ENCODE measurements around the gene ENTPD1. TPM values are rescaled to one million over a fixed set of nuclear protein-coding genes. Genes with fewer than 3 reads are reported as not detected.

Gene ENTPD1
- total and polyA plus RNA-seq, 9 of the 15 experiments (the other 6 are each of a cell fraction or from before 2014, with no cell fraction given): 0.07 to 1.5 (median 0.37) TPM

DNA sequence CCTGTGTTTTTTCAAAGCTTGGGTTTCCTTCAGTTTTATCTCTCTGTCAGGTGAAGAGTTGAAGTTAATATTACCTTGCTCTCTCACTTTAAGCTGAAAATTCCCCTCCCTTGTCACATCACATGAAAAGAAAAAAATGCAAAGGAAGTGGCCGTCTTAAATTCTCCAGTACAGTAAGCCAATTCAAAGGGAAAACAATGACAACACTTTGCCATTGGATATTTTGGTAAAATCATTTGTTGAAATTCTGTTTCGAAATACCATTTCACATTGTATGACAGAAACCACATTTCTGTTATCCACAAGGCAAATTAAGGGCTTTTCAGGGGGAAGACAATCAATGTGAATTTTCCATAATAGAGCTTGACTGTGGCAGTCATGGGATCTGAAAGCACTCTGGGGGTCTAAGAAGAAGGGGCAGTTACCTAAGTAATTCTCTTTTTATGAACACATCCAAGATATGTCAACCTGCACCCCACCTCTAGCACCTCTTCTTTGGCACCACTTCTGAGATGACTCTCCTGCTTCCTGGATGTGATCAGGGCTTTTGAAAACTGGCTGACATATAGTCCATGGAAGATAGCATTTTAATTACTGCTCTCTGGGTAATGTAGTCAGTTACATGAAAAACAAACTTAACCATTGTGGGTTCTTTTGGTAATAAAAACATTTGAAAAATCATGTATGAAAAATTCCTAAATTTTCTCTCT is 63.8 kb downstream of the ENTPD1 start:
- no peak for TF ChIP-seq THAP7 (CRISPR knock-in tag; IDR thresholded peaks at IDR 0.05)
- no peak for TF ChIP-seq STAG1 (CRISPR knock-in tag; IDR thresholded peaks at IDR 0.05; ENCODE audit: borderline replicate concordance)
- no peak for TF ChIP-seq NFATC3 (IDR thresholded peaks at IDR 0.05)
- no peak for TF ChIP-seq PHF20 (IDR thresholded peaks at IDR 0.05; ENCODE audit: partially characterized antibody)
- TF ChIP-seq TSHZ1 (CRISPR knock-in tag; IDR thresholded peaks at IDR 0.05): no peak
- H3K79me2 ChIP-seq (ENCODE audit: control insufficient read depth, insufficient read depth, low read length): no peaks in the 10 kb centered on the region
- H3K9ac ChIP-seq (ENCODE audit: insufficient read depth in 1 of 2, low read depth in 2 of 2, low read length in 2 of 2): no peak overlapping the region
- no peak overlapping the region for H3K4me2 ChIP-seq (ENCODE audit: insufficient read depth, low read length)
- no peak for ATAC-seq
- H3K4me1 ChIP-seq (replicated peaks in 1 of 2; ENCODE audit: control insufficient read depth in 2 of 2, insufficient read depth in 2 of 2, low read length in 2 of 2): no peaks in the 10 kb centered on the region
- no peaks in the 10 kb centered on the region for H3K9me1 ChIP-seq (ENCODE audit: control insufficient read depth, insufficient read depth, low read length)
- 0% methylated on average over 2 of the region's 2 CpGs for WGBS (ENCODE audit: insufficient coverage, low coverage, missing lambda C conversion rate)
- no peaks in the 10 kb centered on the region for H4K20me1 ChIP-seq (replicated peaks; ENCODE audit: control insufficient read depth, insufficient read depth, low read length)
- no peak overlapping the region for H2AFZ ChIP-seq (ENCODE audit: low read depth, low read length)
- no peak overlapping the region for H3K27ac ChIP-seq (ENCODE audit: extremely low read depth, low read depth, low read length)
- no peaks in the 10 kb centered on the region for H3K27me3 ChIP-seq (ENCODE audit: control insufficient read depth in 2 of 2, insufficient read depth in 2 of 2, low read length in 2 of 2)
- intact Hi-C loops (cut with micrococcal nuclease) (no loop called here), in situ Hi-C loops (cut with MboI) (no loop called here)
- H3K4me3 ChIP-seq: no peak overlapping the region
- BruUV-seq (replicated peaks): no TSS peak
- FAIRE-seq: no peak
- ChIA-PET CTCF (ENCODE audit: low intra/inter-chr PET ratio) (no interaction called here), POLR2A (no interaction called here)
- no peaks in the 10 kb centered on the region for H3K9me3 ChIP-seq (replicated peaks; ENCODE audit: control insufficient read depth, insufficient read depth, low read depth, low read length)
- DNase-seq (ENCODE audit: extremely low read depth in 1 of 4, low spot score in 3 of 4): no peak
- H3K36me3 ChIP-seq (ENCODE audit: control insufficient read depth, insufficient read depth, low read length): no peaks in the 10 kb centered on the region

Measured in K562 (cell line).